PC-9 (cell line): ENCODE data around the gene COG5. TPM values are rescaled to one million over a fixed set of nuclear protein-coding genes. Genes with fewer than 3 reads are reported as not detected.

ENCODE experiments used
- BruUV-seq: library from RNA; stranded (reverse); fragments of 400-500 nt; replicated peaks from 2 replicates; lab custom pipeline; 2021; lab: Mats Ljungman, UMichigan
- CTCF ChIA-PET: fragments of 300-600 bp; sonication (Branson Sonifier 250); formaldehyde crosslinking; loops from one replicate; lab custom pipeline; 2022; ENCODE audit warnings: antibody characterized with exemption; lab: Charles Lee
- POLR2A ChIA-PET: fragments of 300-600 bp; sonication (Branson Sonifier 250); formaldehyde crosslinking; loops from one replicate; lab custom pipeline; 2022; ENCODE audit warnings: antibody characterized with exemption; ENCODE audit not compliant: unreplicated experiment; lab: Charles Lee
- DNase-seq, 2 experiments: peaks; one replicate each; pipeline versions ENCODE4 v3.0.0 to v3.0.0-alpha.2; 2015 to 2022; ENCODE audit warnings: mixed read lengths in 1 of 2
- H2AFZ ChIP-seq: fragments of 200-600 bp; sonication (generic); 2 replicates; pipeline ENCODE4 v1.8.1; 2017; ENCODE audit warnings: antibody characterized with exemption
- H3F3A ChIP-seq: fragments of 200-600 bp; sonication (generic); 2 replicates; pipeline ENCODE4 v1.8.1; 2017; ENCODE audit warnings: antibody characterized with exemption, mild to moderate bottlenecking, low read depth; ENCODE audit not compliant: insufficient read depth
- H3K27ac ChIP-seq: fragments of 200-600 bp; sonication (generic); 2 replicates; pipeline ENCODE4 v1.6.1; 2016; ENCODE audit warnings: mixed run types
- H3K27me3 ChIP-seq: fragments of 200-600 bp; sonication (generic); 2 replicates; pipeline ENCODE4 v1.6.1; 2016; ENCODE audit warnings: low read depth, mixed run types; ENCODE audit not compliant: insufficient read depth
- H3K36me3 ChIP-seq: fragments of 200-600 bp; sonication (generic); 2 replicates; pipeline ENCODE4 v1.6.1; 2016; ENCODE audit warnings: low read depth, mixed run types
- H3K4me1 ChIP-seq: fragments of 200-600 bp; sonication (generic); replicated peaks from 2 replicates; pipeline ENCODE4 v1.6.1; 2016; ENCODE audit warnings: mixed run types; ENCODE audit not compliant: insufficient read depth
- H3K4me2 ChIP-seq: fragments of 200-600 bp; sonication (generic); 2 replicates; pipeline ENCODE4 v1.6.1; 2017; ENCODE audit warnings: mixed run types
- H3K4me3 ChIP-seq: fragments of 200-600 bp; sonication (generic); 2 replicates; pipeline ENCODE4 v1.6.1; 2016; ENCODE audit warnings: mixed run types
- H3K79me2 ChIP-seq: fragments of 200-600 bp; sonication (generic); 2 replicates; pipeline ENCODE4 v1.6.1; 2017; ENCODE audit warnings: low read depth, mixed run types
- H3K9me2 ChIP-seq: fragments of 200-600 bp; sonication (generic); 2 replicates; pipeline ENCODE4 v1.8.1; 2017; ENCODE audit warnings: mild to moderate bottlenecking; ENCODE audit not compliant: insufficient read depth
- H3K9me3 ChIP-seq: fragments of 200-600 bp; sonication (generic); 2 replicates; pipeline ENCODE4 v1.8.1; 2016; ENCODE audit warnings: low read depth; ENCODE audit not compliant: insufficient read depth
- H4K20me1 ChIP-seq: fragments of 200-600 bp; sonication (generic); 2 replicates; pipeline ENCODE4 v1.8.1; 2017; ENCODE audit not compliant: insufficient read depth
- CTCF ChIP-seq: fragments of 200-600 bp; sonication (generic); conservative IDR thresholded peaks from 2 replicates; pipeline ENCODE4 v1.6.1; 2017; ENCODE audit warnings: mixed run types, antibody characterized with exemption, mild to moderate bottlenecking, moderate library complexity
- EZH2 ChIP-seq: fragments of 200-600 bp; sonication (generic); IDR thresholded peaks from 2 replicates; pipeline ENCODE4 v1.8.0; 2017; ENCODE audit warnings: antibody characterized with exemption, low read depth
- intact Hi-C: fragments of 100-400 bp; cut with micrococcal nuclease; formaldehyde crosslinking; loops from one replicate; pipeline ENCODE4 v1.10.0; 2022; ENCODE audit not compliant: unreplicated experiment
- total RNA-seq: library from RNA; stranded (reverse); gene quantifications from 2 replicates; pipeline ENCODE4 v1.2.3, GENCODE V29; 2021

The COG5 gene
- total RNA-seq, 1 experiment from 2014 or later, result 43.5 TPM

- Histone ChIP-seq H3K36me3 (0 out of 2 replicates have a peak, but pooled peaks cover 5% of the 10 kb centered on the region), H3F3A (peaks cover 6% of the 10 kb centered on the region; the same call in 1 of the 2 replicates), H4K20me1 (no peaks in the 10 kb centered on the region), H3K27me3 (no peaks in the 10 kb centered on the region), H3K79me2 (no peaks in the 10 kb centered on the region), H3K4me3 (no peak overlapping the region), H3K9me3 (no peaks in the 10 kb centered on the region), H3K4me1 (no peaks in the 10 kb centered on the region), H3K27ac (no peak overlapping the region), H2AFZ (no peak overlapping the region), H3K9me2 (no peaks in the 10 kb centered on the region), H3K4me2 (no peak overlapping the region)
- no peak for DNase-seq
- BruUV-seq, result no TSS peak
- intact Hi-C loops, result loop anchor here (10.0 kb wide), 2 partner anchors 355 to 935 kb away; partner anchors contain the start of genes COG5 and DUS4L
- ChIA-PET CTCF (interaction anchor here (0.6 kb wide), 1 partner anchor 9 kb away, joined by 3 read pairs; no protein-coding TSS in a partner anchor), POLR2A (no interaction called here)
- TF ChIP-seq CTCF, result no peak
- no peak for TF ChIP-seq EZH2
These were observed 354.2 kb downstream of the COG5 start for GRCh38 chr7:107209565-107209964.

GRCh38 chr7:107208563-107208962, 355.2 kb downstream of the COG5 start:
- DNase-seq, result no peak
- intact Hi-C loops, result loop anchor here (10.0 kb wide), 2 partner anchors 356 to 936 kb away; partner anchors contain the start of genes COG5 and DUS4L
- 0 out of 2 replicates have a peak, but pooled peaks cover 5% of the 10 kb centered on the region for H3K36me3 ChIP-seq
- H3K9me3 ChIP-seq, result no peaks in the 10 kb centered on the region
- peaks cover 6% of the 10 kb centered on the region; the same call in 1 of the 2 replicates for H3F3A ChIP-seq
- no peaks in the 10 kb centered on the region for H4K20me1 ChIP-seq
- no peaks in the 10 kb centered on the region for H3K27me3 ChIP-seq
- H3K4me3 ChIP-seq, result no peak overlapping the region
- no peaks in the 10 kb centered on the region for H3K79me2 ChIP-seq
- CTCF ChIA-PET, result interaction anchor here (0.5 kb wide), 1 partner anchor 666 kb away, joined by 4 read pairs; no protein-coding TSS in a partner anchor
- no peaks in the 10 kb centered on the region for H3K4me1 ChIP-seq
- no peak overlapping the region for H3K27ac ChIP-seq
- no TSS peak for BruUV-seq
- no peaks in the 10 kb centered on the region for H3K9me2 ChIP-seq
- TF ChIP-seq EZH2 (no peak), CTCF (no peak)
- H3K4me2 ChIP-seq, result no peak overlapping the region
- H2AFZ ChIP-seq, result no peak overlapping the region
- POLR2A ChIA-PET, result no interaction called here

GRCh38 chr7:107208024-107208521, 355.6 kb downstream of the COG5 start:
- no peak overlapping the region for H2AFZ ChIP-seq
- H4K20me1 ChIP-seq, result no peaks in the 10 kb centered on the region
- no peak for TF ChIP-seq CTCF
- no peak for TF ChIP-seq EZH2
- no peak overlapping the region for H3K27ac ChIP-seq
- H3F3A ChIP-seq, result peaks cover 6% of the 10 kb centered on the region; the same call in 1 of the 2 replicates
- no peaks in the 10 kb centered on the region for H3K9me3 ChIP-seq
- no peaks in the 10 kb centered on the region for H3K79me2 ChIP-seq
- intact Hi-C loops, result loop anchor here (10.0 kb wide), 2 partner anchors 357 to 937 kb away; partner anchors contain the start of genes COG5 and DUS4L
- H3K27me3 ChIP-seq, result no peaks in the 10 kb centered on the region
- DNase-seq, result no peak
- H3K4me1 ChIP-seq, result no peaks in the 10 kb centered on the region
- no peaks in the 10 kb centered on the region for H3K9me2 ChIP-seq
- no peak overlapping the region for H3K4me3 ChIP-seq
- 0 out of 2 replicates have a peak, but pooled peaks cover 5% of the 10 kb centered on the region for H3K36me3 ChIP-seq
- BruUV-seq, result no TSS peak
- ChIA-PET CTCF (interaction anchor here (0.6 kb wide), 1 partner anchor 131 kb away, joined by 3 read pairs; no protein-coding TSS in a partner anchor), POLR2A (interaction anchor here (0.5 kb wide), 1 partner anchor 188 kb away, joined by 3 read pairs; no protein-coding TSS in a partner anchor)
- no peak overlapping the region for H3K4me2 ChIP-seq
